ENCODE data around the gene PDS5B.

GRCh38 chr13:32720026-32720425 is 133.8 kb downstream of the PDS5B start:
- TF ChIP-seq CTCF (IDR thresholded peaks at IDR 0.05; ENCODE audit: control extremely low read depth in 1 of 3, insufficient read depth in 1 of 3, low read depth in 1 of 3, low read length in 3 of 3) (no peak), TAF1 (IDR thresholded peaks at IDR 0.05; ENCODE audit: low read depth, low read length) (no peak), EP300 (IDR thresholded peaks at IDR 0.05; ENCODE audit: borderline replicate concordance in 1 of 2, low read depth in 2 of 2, low read length in 2 of 2) (no peak), CREB1 (IDR thresholded peaks at IDR 0.05) (no peak), E2F6 (IDR thresholded peaks at IDR 0.05) (no peak), EZH2 (IDR thresholded peaks at IDR 0.05; ENCODE audit: low read depth, low read length, severe bottlenecking) (no peak), TEAD4 (IDR thresholded peaks at IDR 0.05; ENCODE audit: low read depth, low read length) (no peak), GABPA (IDR thresholded peaks at IDR 0.05; ENCODE audit: borderline replicate concordance, insufficient read depth, low read length) (no peak), RAD21 (IDR thresholded peaks at IDR 0.05 in 1 of 2, conservative IDR thresholded peaks at IDR 0.05 in 1 of 2; ENCODE audit: low read depth in 2 of 2, low read length in 2 of 2) (no peak), RFX5 (IDR thresholded peaks at IDR 0.05; ENCODE audit: borderline replicate concordance, low read depth, low read length) (no peak)

Data from H1 (cell line).